Bronchial epithelial cell (primary cell): ENCODE results near the gene LIN54. TPM values are rescaled to one million over a fixed set of nuclear protein-coding genes. Genes with fewer than 3 reads are reported as not detected.

ENCODE experiments used
- DNase-seq: peaks from one replicate; pipeline ENCODE4 v3.0.0-alpha.2; 2010; ENCODE audit warnings: low read depth
- FAIRE-seq: peaks from 2 replicates; lab custom pipeline; 2011; peaks lifted over from hg19 to GRCh38; lab: Jason Lieb, UNC
- H3K27me3 ChIP-seq: 2 replicates; pipeline ENCODE4 v1.5.1; 2011; ENCODE audit warnings: low read length; ENCODE audit not compliant: control insufficient read depth, insufficient read depth
- H3K36me3 ChIP-seq: 2 replicates; pipeline ENCODE4 v1.5.1; 2011; ENCODE audit warnings: low read length; ENCODE audit not compliant: control insufficient read depth, insufficient read depth
- H3K4me3 ChIP-seq: 2 replicates; pipeline ENCODE4 v1.5.1; 2011; ENCODE audit warnings: mild to moderate bottlenecking, low read depth, low read length, control low read depth
- CTCF ChIP-seq: IDR thresholded peaks from 2 replicates; pipeline ENCODE4 v1.5.1; 2011; ENCODE audit warnings: mild to moderate bottlenecking, moderate library complexity, low read length, control low read depth, inconsistent platforms; ENCODE audit not compliant: insufficient read depth, severe bottlenecking
- total RNA-seq: library from RNA; depleted of rRNA; stranded (reverse); fragments of >200 nt; gene quantifications from 2 replicates; pipeline ENCODE4 v1.2.1, GENCODE V29; 2014

LIN54 gene
- total RNA-seq, 1 donor from 2014 or later: 6.6 TPM

DNA sequence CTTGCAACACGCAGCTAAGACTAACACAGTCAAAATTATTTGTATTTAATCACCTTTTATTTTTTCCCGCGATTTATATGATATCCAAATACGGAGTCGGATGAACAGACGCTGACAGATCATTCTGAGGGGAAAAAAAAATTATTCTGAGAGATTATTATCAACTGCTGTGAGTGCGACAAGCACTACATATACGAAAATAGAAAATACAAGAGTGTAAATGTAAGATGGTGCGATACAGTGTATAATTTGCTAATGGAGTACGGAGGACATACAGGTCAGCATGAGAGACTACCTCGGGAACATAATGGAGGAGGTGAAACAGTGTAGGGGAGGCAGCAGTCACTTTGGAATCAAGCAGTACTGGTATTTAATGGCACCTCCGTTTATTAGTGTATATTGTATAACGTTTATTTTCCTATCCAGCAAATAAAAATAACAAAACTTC, 2.8 kb upstream of the LIN54 start:
- Histone ChIP-seq H3K36me3 (no peaks in the 10 kb centered on the region), H3K4me3 (peak overlapping the region; percentile 53), H3K27me3 (no peaks in the 10 kb centered on the region)
- DNase-seq (no peak), FAIRE-seq (no peak)
- TF ChIP-seq CTCF: no peak

DNA sequence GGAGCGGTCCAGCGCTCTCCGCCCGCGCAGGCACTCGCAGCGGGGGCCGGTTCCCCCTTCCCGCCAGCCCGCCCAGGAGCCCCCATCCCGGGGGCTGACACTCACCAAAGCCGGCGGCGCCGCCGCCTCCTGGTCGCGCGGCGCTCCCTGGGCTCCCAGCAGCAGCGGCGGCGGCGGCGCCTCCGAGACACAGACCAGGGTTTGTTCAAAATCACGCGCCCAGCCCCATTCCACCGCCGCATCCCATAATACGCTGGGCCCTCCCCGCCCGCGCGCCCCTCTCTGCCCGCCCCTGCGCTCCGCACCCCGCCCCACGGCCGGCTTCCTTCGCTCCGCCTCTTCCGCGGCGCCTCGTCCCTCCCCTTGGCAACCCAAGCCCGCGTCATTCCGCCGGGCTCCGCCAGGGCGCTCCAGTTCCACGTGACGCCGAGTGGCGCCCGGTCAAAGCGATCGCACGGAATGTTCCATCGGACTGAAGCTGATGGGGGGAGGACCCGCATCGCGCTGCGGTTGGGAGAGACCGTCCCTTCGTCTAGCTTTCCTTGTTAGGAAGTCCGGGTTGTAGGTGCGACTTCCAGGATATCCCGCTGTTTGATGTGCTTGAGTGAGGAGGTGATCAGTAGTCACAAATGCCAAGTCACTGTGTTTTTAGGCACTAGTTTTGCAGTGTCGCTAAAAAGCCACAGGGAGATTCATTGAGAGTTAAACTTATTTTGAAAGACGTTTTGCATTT, 2.2 kb upstream of the LIN54 start:
- H3K27me3 ChIP-seq: no peaks in the 10 kb centered on the region
- peak; percentile 48 for TF ChIP-seq CTCF
- no peaks in the 10 kb centered on the region for H3K36me3 ChIP-seq
- DNase-seq (peak; percentile 93), FAIRE-seq (no peak)
- H3K4me3 ChIP-seq: peak overlapping the region; percentile 76

GRCh38 chr4:83012200-83012686, 1.6 kb upstream of the LIN54 start:
- DNase-seq (peak; percentile 19), FAIRE-seq (no peak)
- no peak for TF ChIP-seq CTCF
- Histone ChIP-seq H3K27me3 (no peaks in the 10 kb centered on the region), H3K36me3 (no peaks in the 10 kb centered on the region), H3K4me3 (peak overlapping the region; percentile 76)

DNA sequence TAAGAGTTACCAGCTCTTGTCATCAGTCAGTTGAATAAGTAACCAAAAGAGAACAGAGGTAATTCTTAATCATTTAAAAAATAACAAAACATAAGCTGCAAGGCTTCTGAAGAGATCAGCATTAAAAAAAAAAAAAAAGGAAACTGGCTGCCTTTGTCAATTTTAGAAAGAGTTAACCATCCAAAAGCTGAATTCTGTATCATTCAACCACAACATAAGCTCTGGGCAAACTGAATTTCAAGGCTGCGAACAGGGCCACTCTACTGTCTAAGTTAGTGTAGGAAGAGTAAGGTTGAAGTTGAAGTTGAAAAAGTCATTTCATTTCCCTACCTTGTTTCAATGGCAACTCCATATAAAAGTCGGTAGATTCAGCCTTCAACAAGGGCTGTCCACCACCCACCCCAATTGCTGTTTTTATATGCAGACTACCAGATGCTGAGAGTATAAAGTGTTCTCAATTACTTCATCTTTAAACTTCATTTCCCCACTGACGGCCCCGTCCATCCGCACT, 1.1 kb upstream of the LIN54 start:
- no peak for TF ChIP-seq CTCF
- H3K36me3 ChIP-seq: no peaks in the 10 kb centered on the region
- FAIRE-seq (no peak), DNase-seq (peak; percentile 25)
- H3K27me3 ChIP-seq: no peaks in the 10 kb centered on the region
- H3K4me3 ChIP-seq: peak overlapping the region; percentile 76

GRCh38 chr4:83010111-83010521, 507 bp downstream of the LIN54 start:
- FAIRE-seq (no peak), DNase-seq (peak; percentile 44)
- peak overlapping the region; percentile 83 for H3K4me3 ChIP-seq
- TF ChIP-seq CTCF: no peak
- no peaks in the 10 kb centered on the region for H3K27me3 ChIP-seq
- H3K36me3 ChIP-seq: no peaks in the 10 kb centered on the region
